Measurements from ENCODE around the gene DCAF4.

The DCAF4 gene

GRCh38 chr14:72942934-72943333 is 16.7 kb downstream of the DCAF4 start:
- no peak overlapping the region for H3K4me3 ChIP-seq (replicated peaks; ENCODE audit: low read depth, low read length)
- no peak for TF ChIP-seq CTCF (IDR thresholded peaks at IDR 0.05; ENCODE audit: low read length, missing control alignments)
- no peak for DNase-seq (ENCODE audit: low read depth)

DNA sequence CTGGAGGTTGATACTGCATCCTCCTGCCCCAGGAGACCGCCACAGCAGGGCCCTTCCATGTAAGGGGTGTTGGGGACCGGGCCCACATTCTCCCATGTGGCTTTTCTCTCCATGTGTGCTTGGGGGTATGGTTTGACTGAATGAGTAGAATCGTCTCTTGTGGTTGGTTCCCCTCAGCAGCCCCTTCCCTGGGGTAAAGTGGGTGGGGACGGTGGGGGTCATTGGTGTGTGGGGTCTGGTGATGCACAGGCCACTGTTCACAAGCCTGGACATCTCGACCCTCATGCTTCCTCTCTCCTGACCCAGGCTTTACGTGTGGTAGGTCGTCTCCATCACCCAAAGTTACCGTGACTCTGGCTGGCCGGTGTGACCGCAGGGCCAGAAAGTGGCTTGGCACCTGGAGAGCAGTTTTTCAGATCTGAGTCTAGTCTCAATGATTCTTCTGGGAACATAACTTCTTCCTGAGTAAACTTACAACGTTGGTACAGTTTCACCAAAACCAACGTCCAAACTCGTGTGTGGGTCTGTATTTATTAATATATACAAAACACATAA is 17.7 kb downstream of the DCAF4 start:
- H3K4me3 ChIP-seq (replicated peaks; ENCODE audit: low read depth, low read length) = no peak overlapping the region
- DNase-seq (ENCODE audit: low read depth) = no peak
- no peak for TF ChIP-seq CTCF (IDR thresholded peaks at IDR 0.05; ENCODE audit: low read length, missing control alignments)

GRCh38 chr14:72945356-72946027 is 19.2 kb downstream of the DCAF4 start:
- TF ChIP-seq CTCF (IDR thresholded peaks at IDR 0.05; ENCODE audit: low read length, missing control alignments) = no peak
- DNase-seq (ENCODE audit: low read depth) = no peak
- H3K4me3 ChIP-seq (replicated peaks; ENCODE audit: low read depth, low read length) = no peak overlapping the region

DNA sequence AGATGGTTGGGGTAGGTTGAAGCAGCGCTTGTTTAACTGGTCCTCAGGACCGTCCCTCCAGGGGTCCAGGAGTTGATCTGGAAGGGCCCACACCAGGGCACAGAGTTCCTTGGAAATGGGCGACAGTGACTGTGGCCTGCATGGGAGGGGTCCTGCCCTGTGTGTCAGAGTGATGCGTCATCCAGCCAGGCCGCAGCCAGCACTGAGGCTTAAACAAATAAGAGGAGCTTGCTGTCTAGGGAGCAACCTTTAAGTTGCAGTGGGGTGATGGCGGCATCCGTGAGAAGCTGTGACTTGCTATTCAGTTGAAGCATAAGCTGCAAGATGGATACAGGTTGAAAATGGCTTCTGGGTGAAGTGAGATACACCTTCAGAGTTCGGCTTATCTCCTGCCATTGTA is 20.2 kb downstream of the DCAF4 start:
- DNase-seq (ENCODE audit: low read depth) = no peak
- H3K4me3 ChIP-seq (replicated peaks; ENCODE audit: low read depth, low read length) = no peak overlapping the region
- no peak for TF ChIP-seq CTCF (IDR thresholded peaks at IDR 0.05; ENCODE audit: low read length, missing control alignments)

GRCh38 chr14:72947366-72948160 is 21.3 kb downstream of the DCAF4 start:
- H3K4me3 ChIP-seq (replicated peaks; ENCODE audit: low read depth, low read length) = no peak overlapping the region
- no peak for DNase-seq (ENCODE audit: low read depth)
- TF ChIP-seq CTCF (IDR thresholded peaks at IDR 0.05; ENCODE audit: low read length, missing control alignments) = no peak

- TF ChIP-seq CTCF (IDR thresholded peaks at IDR 0.05; ENCODE audit: low read length, missing control alignments) = peak; percentile 95
- DNase-seq (ENCODE audit: low read depth) = peak; percentile 78
- no peak overlapping the region for H3K4me3 ChIP-seq (replicated peaks; ENCODE audit: low read depth, low read length)
Measured at GRCh38 chr14:72948481-72949138, 22.3 kb downstream of the DCAF4 start.

Data from fibroblast of pulmonary artery (primary cell).